Thyroid gland (tissue), 4 donors: ENCODE results near the gene BLTP1.

Experiments used
- CTCF ChIP-seq, 6 experiments: fragments of 200-600 bp in 3 of 6; fragments of 450-650 bp in 3 of 6; sonication (generic) in 3 of 6; IDR thresholded peaks; one replicate each; pipeline ENCODE4 v1.5.1; 2016 to 2019; ENCODE audit warnings: antibody characterized with exemption in 6 of 6, mild to moderate bottlenecking in 2 of 6, inconsistent platforms in 1 of 6, moderate library complexity in 1 of 6
- POLR2A ChIP-seq, 2 donors: fragments of 450-650 bp; IDR thresholded peaks; one replicate each; pipeline ENCODE4 v1.6.1; 2017; ENCODE audit warnings: antibody characterized with exemption in 2 of 2, mild to moderate bottlenecking in 2 of 2, moderate library complexity in 1 of 2

GRCh38 chr4:122121593-122121992, 30.5 kb upstream of the BLTP1 start:
- TF ChIP-seq CTCF (IDR thresholded peaks at IDR 0.05) (no peak), POLR2A (IDR thresholded peaks at IDR 0.05) (no peak)
